Epithelial cell of esophagus (primary cell): Measurements from ENCODE around the gene LRRN2.

ENCODE experiments used
- DNase-seq: peaks from one replicate; pipeline ENCODE4 v3.0.0; 2010; ENCODE audit warnings: low read depth
- H3K4me3 ChIP-seq: 2 replicates; pipeline ENCODE4 v1.5.1; 2011; ENCODE audit warnings: mild to moderate bottlenecking, low read length, control low read depth
- TF ChIP-seq, protein P1 (sequence below): IDR thresholded peaks from 2 replicates; pipeline ENCODE4 v1.5.1; 2011; ENCODE audit warnings: low read depth, mild to moderate bottlenecking, low read length, control low read depth, inconsistent platforms; ENCODE audit not compliant: insufficient read depth; ENCODE audit errors: missing control alignments

LRRN2 gene

DNA sequence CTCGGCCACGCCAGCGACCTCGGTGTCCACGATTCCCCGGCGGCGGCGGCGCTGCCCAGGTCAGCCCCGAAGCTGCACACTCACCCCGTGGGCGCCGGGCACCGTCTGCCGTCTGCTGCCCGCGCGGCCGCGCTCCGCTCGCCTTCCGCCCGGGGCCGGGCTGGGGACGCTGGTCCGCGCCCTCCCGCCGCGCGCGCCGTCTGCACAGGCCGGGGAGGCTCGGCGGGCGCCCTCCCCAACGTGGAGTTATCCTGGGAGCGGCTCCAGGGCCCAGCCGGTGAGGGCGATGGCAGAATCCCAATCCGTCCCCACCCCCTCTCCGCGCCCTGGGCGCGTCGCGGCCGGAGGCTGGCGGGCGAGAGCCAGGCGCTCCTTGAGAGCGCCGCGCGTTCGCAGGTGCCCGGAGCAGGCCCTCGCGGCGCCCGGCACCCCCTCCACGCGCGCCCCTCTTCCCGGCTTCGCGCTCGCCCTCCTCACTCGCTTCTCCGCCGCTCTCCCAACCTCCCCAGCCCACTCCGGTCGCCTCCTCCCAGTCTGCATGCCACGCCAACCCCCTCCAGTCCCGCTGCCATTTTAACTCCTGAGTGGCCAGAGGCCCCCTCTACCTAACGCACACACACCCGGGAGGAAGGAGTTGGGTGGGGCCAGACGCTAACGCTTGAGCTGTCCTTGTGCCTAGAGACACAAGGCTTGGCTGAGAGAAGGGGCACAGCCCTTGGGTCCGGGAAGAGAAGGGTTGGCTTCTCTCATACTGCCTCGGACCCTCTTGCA is at the start of gene LRRN2:
LRRN2 (minus strand) TSS at position 503 of the 771 bp plus-strand sequence. CDS start 65,746 bp downstream, outside the sequence.
- DNase-seq, result peak; percentile 11
- TF ChIP-seq, protein P1, sequence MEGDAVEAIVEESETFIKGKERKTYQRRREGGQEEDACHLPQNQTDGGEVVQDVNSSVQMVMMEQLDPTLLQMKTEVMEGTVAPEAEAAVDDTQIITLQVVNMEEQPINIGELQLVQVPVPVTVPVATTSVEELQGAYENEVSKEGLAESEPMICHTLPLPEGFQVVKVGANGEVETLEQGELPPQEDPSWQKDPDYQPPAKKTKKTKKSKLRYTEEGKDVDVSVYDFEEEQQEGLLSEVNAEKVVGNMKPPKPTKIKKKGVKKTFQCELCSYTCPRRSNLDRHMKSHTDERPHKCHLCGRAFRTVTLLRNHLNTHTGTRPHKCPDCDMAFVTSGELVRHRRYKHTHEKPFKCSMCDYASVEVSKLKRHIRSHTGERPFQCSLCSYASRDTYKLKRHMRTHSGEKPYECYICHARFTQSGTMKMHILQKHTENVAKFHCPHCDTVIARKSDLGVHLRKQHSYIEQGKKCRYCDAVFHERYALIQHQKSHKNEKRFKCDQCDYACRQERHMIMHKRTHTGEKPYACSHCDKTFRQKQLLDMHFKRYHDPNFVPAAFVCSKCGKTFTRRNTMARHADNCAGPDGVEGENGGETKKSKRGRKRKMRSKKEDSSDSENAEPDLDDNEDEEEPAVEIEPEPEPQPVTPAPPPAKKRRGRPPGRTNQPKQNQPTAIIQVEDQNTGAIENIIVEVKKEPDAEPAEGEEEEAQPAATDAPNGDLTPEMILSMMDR, result no peak
- H3K4me3 ChIP-seq, result no peak within 1 kb of the TSS

DNA sequence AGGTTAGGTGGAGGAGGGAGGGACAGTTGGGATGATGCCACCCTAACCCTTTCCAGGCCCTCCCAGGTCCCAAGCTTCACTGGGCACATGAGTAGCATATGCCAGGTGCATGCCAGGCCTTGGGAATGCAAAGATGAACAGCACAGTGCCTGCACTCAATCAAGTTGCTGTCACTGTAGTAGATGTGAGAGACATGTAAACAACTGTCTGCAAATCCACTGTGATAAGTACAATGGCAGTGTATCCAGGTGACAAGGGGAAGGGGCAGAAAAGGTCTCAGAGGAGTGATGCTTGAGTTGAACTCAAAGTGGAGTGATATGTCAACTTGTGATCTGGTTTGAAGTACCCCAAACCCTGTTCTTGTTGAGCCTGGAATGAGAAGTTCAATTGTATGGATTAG is 49.5 kb upstream of the LRRN2 start:
- DNase-seq, result no peak
- TF ChIP-seq, protein P1, result no peak
- no peak overlapping the region for H3K4me3 ChIP-seq

DNA sequence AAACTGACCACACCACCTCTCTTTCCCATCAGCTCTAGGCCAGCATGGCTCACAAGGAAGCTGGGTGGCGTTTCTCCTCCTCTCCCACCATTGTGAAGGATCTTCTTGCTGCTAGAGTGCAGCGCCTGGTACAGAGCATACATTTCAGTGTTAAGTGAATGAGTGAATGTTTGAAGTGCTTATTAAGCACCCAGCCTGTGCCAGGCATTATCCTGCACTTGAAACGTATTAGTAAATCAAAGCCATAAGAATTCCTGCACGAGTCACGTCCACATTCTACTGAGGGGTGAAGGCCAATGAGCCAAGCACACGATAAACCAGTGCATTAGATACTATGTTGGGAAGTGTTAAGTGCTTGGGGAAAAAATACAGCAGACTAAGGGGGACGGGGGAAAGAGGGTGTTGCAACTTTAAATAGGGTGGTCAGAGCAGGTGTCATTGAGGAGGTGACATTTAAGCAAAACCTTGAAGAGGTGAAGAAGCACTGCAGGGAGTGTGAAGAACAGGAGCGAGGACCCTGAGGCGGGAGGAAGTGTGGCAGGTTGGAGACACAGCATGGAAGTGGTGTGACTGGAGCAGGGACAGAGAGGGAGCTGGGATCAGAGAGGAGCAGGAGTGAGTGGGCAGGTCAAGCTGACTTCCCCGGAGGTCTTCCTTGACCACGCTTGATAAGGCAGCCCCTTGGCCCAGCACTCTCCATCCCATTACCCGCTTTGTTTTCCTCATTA is 48.5 kb upstream of the LRRN2 start:
- no peak overlapping the region for H3K4me3 ChIP-seq
- TF ChIP-seq, protein P1, result no peak
- no peak for DNase-seq

DNA sequence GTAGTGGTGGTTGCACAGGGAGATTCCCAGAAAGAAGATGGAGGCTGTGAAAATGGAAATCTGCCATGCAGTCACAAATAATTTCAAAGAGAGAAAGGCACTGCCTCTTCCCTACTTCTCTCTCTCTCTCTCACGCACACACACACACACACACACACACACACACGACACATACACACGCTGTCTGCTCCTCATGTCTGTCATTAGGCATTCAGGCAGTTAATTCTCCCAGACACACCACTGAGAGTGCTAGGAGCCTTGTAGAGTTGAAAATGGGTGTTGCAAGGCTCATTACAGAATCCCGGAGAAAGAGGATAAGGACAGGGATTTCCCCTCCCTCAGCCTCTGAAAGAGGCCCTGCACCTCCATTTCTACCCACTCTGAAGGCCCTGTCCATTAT is 47.8 kb upstream of the LRRN2 start:
- DNase-seq, result no peak
- TF ChIP-seq, protein P1, result no peak

DNA sequence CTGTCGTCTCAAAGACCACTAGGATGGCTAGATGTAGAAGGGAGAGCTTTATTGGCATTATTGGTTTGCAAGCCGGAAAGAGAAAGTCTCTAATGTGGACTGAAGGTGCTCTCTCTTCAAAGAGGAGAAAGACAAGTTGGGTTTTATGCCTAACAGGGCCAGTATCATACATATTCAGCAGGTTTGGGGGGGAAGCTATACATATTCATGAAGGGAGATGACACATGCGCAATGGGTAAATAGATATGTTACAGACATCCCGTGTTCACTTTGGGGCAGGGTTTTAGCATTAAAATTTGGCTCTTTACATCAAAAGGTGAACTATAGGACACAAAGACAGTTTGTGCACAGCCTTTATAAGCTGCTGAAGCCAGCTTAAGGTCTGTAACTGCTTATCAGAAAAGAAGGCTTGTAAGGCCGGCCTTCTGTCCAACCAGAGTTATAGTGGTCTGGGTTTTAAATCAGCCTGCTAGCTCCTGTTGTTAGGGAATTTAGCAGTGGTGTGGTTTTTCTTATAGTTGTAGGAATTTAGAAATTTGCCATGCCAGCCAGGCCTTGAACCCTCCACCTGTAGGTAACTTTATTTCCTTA is 46.5 kb upstream of the LRRN2 start:
- no peak overlapping the region for H3K4me3 ChIP-seq
- TF ChIP-seq, protein P1, result no peak
- DNase-seq, result no peak

More for the DNA sequence above, 47.8 kb upstream of the LRRN2 start:
- no peak overlapping the region for H3K4me3 ChIP-seq

DNA sequence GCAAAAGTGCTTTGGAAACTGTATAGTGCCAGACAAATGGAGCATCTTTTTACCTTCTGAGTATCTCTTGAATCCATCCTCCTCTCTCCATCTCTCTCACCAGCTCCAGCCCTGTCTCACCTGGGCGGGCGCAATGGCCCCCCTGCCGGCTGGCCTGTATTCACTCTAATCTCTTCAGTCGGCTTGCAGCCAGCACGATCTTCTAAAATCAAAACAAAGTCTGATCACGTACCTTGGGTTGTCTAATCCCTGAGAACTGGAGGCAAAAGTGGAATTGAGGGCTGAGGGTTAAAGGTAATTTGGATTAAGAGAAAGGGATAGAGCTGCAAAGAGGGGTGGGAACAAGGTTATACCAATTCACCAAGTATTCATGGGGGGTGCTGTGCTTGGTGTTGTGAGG is 46.0 kb upstream of the LRRN2 start:
- H3K4me3 ChIP-seq, result no peak overlapping the region
- TF ChIP-seq, protein P1, result no peak
- no peak for DNase-seq
